Peyer's patch (tissue), 4 donors: ENCODE data around the gene JAZF1.

Experiments used
- CTCF ChIP-seq, 6 experiments: fragments of 450-650 bp in 4 of 6; fragments of 200-600 bp in 2 of 6; sonication (generic) in 1 of 6; IDR thresholded peaks; one replicate each; pipeline ENCODE4 v1.5.1; 2017 to 2019; ENCODE audit warnings: antibody characterized with exemption in 6 of 6, mild to moderate bottlenecking in 3 of 6, moderate library complexity in 1 of 6
- POLR2A ChIP-seq, 2 donors: fragments of 450-650 bp; IDR thresholded peaks; one replicate each; pipeline ENCODE4 v1.5.1; 2017; ENCODE audit warnings: antibody characterized with exemption in 2 of 2, mild to moderate bottlenecking in 2 of 2, moderate library complexity in 2 of 2

- TF ChIP-seq CTCF (IDR thresholded peaks at IDR 0.05) = no peak
- no peak for TF ChIP-seq POLR2A (IDR thresholded peaks at IDR 0.05)
Measured at GRCh38 chr7:28176174-28176573, 4.4 kb downstream of the JAZF1 start.
